OCI-LY1 (cell line): ENCODE data around the gene SNPH.

ENCODE experiments used
- CTCF ChIP-seq: fragments of 200-600 bp; sonication (generic), shearing (Covaris generic); IDR thresholded peaks from 2 replicates; pipeline ENCODE4 v1.5.1; 2017; ENCODE audit warnings: mild to moderate bottlenecking, antibody characterized with exemption, low read length, moderate library complexity, mixed read lengths
- EZH2 ChIP-seq: fragments of 200-600 bp; sonication (generic), shearing (Covaris generic); IDR thresholded peaks from 2 replicates; pipeline ENCODE4 v1.8.0; 2017; ENCODE audit warnings: borderline replicate concordance, mixed run types, mild to moderate bottlenecking, antibody characterized with exemption, low read length, moderate library complexity, mixed read lengths

GRCh38 chr20:1265226-1265915, 723 bp upstream of the SNPH start:
- TF ChIP-seq CTCF (no peak), EZH2 (no peak)
